T-helper 2 cell (primary cell): ENCODE data around the gene SOD1.
"Not testable (repeated sequence)": the region's sequence is repeated elsewhere in the genome, so short reads cannot be mapped to it uniquely, and the experiment has no call there.

Source experiments
- DNase-seq, 5 experiments: peaks; one replicate each; pipeline versions ENCODE4 v3.0.0 to v3.0.0-alpha.2; 2012 to 2022

SOD1 gene

DNA sequence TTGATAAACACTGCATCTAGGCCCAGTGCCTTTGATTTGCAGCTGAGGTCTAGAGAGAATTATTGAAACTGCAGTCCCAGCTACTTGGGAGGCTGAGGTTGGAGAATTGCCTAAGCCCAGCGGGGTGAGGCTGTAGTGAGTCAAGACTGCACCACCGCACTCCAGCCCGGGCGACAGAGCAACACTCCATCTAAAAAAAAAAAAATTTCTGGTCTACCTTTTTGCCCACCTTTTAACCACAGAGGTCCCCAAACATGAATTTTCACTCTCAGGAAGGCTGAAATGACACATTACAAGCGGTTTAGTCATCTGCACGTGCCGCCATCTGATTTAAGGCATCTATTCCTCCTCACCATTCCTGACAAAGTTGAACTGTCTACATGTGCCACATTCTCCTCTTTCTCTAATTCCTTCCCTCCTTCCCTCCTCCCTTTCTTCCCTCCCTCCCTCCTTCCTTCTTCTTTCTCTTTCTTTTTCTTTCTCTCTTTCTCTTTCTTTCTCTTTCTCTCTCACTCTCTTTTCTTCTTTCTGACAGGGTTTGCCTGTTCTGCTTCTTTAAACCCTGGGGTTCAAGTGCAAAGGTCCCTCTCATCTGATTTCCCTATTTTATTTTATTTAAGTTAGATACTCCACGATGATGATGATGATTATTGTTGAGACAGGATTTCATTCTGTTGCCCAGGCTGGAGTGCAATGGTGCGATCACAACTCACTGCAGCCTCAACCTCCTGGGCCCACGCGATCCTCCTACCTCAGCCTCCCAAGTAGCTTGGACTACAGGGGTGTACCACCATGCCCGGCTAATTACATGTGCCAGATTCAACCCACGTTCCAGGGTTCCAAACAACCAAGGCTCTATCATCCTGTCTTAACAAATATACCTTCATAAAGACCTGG lies 3.0 kb upstream of the SOD1 start:
- DNase-seq: peak in 2 of 5 experiments; percentile 23 to 69

DNA sequence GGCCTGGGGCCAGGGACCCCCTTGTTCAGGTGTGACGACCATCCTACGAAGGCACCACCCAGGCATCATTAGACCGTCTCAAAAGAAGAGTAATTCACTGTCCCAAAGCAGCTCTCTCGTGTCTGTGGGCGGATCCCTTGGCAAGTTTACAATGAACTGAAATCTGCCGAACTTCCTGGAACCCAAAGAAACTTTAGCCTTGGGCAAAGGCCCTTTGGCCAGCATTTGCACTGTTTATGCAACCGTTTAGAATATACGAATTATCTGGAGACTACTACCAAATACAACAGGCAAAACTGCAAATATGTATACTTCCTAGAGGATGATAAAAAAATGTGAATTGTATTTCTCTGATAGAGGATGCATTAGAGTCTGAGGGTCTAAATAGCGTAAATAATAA lies 1.4 kb upstream of the SOD1 start:
- no peak for DNase-seq

DNA sequence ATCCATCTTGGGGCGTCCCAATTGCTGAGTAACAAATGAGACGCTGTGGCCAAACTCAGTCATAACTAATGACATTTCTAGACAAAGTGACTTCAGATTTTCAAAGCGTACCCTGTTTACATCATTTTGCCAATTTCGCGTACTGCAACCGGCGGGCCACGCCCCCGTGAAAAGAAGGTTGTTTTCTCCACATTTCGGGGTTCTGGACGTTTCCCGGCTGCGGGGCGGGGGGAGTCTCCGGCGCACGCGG lies 282 bp upstream of the SOD1 start:
- DNase-seq: no peak

DNA sequence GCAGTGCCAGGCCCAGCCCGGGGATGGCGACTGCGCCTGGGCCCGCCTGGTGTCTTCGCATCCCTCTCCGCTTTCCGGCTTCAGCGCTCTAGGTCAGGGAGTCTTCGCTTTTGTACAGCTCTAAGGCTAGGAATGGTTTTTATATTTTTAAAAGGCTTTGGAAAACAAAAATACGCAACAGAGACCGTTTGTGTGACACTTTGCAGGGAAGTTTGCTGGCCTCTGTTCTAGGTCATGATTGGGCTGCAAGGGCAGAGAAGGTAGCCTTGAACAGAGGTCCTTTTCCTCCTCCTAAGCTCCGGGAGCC lies 719 bp downstream of the SOD1 start:
- DNase-seq: peak in 1 of 5 experiments; percentile 50

DNA sequence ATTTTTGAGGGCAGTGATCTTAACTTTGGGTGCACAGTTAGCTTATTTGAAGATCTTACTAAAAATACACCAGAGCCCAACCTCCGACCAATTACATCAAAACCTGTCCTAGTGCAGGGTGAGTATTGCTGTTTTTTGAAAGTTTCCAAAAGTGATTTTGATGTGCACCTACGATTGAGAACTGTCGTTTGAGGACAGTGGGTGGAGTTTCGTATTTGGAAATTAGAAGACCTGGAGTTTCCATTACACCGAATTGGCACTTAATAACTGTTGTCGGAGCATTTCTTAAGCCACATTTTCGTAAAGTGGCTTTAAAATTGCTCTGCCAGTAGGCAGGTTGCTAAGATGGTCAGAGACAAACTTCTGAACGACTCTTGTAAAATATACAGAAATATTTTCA lies 1.1 kb downstream of the SOD1 start:
- DNase-seq: peak in 1 of 5 experiments; percentile 37

DNA sequence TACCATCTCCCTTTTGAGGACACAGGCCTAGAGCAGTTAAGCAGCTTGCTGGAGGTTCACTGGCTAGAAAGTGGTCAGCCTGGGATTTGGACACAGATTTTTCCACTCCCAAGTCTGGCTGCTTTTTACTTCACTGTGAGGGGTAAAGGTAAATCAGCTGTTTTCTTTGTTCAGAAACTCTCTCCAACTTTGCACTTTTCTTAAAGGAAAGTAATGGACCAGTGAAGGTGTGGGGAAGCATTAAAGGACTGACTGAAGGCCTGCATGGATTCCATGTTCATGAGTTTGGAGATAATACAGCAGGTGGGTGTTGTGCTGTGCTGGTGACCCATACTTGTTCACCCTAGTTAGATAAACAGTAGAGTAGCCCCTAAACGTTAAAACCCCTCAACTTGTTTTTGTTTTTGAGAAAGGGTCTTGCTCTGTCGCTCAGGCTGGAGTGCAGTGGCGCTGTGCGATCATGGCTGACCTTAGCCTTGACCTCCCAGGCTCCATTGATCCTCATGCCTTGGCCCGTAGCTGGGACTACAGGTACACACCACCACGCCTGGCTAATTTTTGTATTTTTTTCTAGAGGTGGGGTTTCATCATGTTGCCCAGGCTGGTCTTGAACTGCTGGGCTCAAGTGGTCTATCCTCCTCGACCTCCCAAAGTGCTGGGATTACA lies 4.2 kb downstream of the SOD1 start:
- DNase-seq: no peak

DNA sequence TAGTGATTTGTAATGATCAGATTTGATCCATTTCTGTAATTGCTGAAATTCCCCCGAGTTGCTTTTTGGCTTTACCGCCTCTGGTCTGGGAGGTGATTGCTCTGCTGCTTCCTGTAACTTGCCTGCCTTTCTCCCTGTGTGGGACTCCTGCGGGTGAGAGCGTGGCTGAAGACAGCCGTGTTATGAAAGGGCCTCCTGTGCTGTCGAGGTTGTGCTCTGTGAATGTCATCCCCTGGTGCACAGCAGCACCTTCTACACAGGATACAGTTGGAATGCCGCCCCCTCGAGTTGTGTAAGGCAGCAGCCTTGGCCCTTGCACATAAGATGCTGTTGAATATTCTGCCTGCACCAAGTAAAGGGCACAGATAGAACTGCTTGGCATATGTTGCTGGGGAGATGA lies 5.9 kb downstream of the SOD1 start:
- DNase-seq: peak in 1 of 5 experiments; percentile 63

DNA sequence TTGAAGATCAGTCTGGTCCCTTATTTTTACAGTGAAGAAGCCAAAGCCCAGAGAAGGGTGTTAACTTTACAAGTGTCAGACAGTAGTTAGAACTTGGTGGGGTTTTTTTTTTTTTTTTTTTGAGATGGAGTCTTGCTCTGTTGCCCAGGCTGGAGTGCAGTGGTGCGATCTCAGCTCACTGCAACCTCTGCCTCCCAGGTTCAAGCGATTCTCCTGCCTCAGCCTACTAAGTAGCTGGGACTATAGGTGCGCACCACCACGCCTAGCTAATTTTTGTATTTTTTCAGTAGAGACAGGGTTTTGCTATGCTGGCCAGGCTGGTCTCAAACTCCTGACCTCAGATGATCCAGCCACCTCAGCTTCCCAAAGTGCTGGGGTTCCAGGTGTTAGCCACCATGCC lies 6.4 kb downstream of the SOD1 start:
- not testable (repeated sequence) for DNase-seq

DNA sequence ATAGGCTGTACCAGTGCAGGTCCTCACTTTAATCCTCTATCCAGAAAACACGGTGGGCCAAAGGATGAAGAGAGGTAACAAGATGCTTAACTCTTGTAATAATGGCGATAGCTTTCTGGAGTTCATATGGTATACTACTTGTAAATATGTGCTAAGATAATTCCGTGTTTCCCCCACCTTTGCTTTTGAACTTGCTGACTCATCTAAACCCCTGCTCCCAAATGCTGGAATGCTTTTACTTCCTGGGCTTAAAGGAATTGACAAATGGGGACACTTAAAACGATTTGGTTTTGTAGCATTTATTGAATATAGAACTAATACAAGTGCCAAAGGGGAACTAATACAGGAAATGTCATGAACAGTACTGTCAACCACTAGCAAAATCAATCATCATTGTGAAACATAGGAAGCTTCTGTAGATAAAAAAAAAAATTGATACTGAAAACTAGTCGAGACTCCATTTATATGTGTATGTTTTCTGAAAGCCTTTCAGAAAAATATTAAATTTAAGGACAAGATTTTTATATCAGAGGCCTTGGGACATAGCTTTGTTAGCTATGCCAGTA lies 7.0 kb downstream of the SOD1 start:
- DNase-seq: peak in 1 of 5 experiments; percentile 25

DNA sequence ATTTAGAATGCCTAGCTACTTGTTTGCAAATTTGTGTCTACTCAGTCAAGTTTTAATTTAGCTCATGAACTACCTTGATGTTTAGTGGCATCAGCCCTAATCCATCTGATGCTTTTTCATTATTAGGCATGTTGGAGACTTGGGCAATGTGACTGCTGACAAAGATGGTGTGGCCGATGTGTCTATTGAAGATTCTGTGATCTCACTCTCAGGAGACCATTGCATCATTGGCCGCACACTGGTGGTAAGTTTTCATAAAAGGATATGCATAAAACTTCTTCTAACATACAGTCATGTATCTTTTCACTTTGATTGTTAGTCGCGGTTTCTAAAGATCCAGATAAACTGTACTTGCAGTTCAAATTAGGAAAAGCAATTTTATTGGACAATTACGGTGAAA lies 7.6 kb downstream of the SOD1 start:
- peak in 1 of 5 experiments; percentile 28 for DNase-seq

DNA sequence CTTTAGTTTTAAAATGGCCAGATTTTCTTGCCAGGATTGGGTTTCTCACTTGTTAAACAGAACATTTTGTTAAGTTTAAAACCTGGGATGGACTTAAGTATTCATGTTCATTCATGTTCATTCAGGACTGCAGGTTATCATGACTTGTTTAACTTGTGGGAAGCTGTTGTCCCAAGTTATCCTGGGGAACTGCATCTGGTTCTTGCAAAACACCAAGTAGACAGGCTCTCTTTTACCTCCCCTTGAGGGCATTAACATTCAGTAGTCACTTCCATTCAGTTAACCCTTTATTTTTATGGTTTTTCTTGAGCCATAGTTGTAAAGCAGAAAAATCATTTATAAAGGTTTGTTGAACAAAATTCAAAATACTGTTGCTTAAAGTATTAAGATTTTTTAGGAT lies 8.1 kb downstream of the SOD1 start:
- DNase-seq: no peak

DNA sequence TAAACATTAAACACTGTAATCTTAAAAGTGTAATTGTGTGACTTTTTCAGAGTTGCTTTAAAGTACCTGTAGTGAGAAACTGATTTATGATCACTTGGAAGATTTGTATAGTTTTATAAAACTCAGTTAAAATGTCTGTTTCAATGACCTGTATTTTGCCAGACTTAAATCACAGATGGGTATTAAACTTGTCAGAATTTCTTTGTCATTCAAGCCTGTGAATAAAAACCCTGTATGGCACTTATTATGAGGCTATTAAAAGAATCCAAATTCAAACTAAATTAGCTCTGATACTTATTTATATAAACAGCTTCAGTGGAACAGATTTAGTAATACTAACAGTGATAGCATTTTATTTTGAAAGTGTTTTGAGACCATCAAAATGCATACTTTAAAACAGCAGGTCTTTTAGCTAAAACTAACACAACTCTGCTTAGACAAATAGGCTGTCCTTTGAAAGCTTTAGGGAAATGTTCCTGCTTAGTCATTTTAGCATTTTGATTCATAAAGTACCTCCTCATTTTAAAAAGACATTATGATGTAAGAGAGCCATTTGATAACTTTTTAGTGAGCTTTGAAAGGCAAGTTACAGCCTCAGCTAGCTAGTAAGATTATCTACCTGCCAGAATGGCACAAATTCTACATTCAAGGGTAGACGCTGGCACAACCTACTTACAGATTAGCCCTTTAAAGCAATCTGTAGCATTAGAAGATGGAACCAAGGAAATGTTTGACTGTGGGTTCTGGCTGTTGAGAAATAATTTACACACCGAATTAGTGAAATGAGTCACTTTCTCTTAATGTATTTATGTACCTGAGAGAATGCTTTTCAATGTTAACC lies 9.4 kb downstream of the SOD1 start:
- DNase-seq: peak in 1 of 5 experiments; percentile 48

DNA sequence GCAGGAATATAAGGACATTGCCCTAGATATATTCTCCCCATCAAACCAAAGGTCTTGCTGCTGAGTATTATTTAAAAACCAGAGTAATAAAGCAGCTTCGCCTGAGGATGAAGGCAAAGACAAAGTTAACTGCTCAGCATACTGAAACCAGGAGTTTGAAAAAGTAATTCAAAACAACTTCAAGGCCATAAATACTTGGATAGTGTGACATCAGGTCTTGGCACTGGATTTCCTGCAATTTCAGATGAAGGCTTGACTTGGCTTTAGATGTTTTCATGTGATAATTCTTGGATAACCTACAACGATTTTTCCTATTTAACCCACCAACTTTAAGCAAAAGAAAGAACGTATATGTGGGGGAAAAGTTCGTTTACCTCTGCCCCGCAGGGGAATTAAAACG lies 10.6 kb downstream of the SOD1 start:
- no peak for DNase-seq

DNA sequence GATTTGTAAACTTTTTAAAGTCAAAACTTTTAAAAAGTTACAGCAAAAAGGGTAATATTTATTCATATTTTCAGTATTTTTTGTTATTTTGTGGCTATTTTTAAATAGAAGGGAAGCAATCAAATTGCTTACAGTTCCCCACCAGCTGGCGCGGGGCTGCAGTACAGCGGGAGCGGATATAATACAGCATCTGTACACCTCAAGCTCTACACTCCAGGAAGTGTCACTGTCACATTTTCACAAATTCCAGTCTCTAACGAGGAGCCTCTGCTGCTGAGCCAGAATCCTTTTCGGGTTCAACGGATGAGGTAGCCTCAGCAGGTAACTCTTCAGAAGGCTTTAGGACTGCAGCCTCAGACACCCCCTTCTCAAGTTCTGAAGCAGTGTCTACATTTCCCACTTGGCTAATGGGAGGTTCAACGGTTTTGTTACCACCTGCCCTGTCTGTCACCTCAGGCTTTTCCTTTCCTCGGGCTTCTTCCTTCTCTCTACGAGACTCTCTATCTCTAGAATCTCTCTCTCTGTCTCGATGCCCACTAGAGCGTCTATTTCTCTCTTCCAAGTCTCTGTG lies 11.7 kb downstream of the SOD1 start:
- DNase-seq: no peak

DNA sequence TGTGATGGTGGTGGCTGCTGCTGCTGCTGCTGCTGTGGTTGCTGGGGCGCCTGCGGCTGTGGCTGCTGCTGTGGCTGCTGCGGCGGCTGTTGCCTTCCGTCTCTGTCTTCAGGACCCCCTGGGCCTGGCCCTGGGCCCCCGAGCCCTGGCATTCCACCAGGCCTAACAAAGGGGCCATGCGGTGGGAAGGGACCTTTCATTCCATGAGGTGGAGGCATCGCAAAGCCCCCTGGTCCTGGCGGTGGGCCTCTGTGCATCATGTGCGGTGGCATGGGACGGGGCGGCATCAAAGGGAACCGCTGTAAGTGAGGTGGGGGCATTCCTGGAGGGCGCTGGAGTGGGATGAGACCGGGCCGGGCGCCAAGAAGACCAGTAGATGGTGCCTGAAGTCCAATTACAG lies 12.4 kb downstream of the SOD1 start:
- no peak for DNase-seq

DNA sequence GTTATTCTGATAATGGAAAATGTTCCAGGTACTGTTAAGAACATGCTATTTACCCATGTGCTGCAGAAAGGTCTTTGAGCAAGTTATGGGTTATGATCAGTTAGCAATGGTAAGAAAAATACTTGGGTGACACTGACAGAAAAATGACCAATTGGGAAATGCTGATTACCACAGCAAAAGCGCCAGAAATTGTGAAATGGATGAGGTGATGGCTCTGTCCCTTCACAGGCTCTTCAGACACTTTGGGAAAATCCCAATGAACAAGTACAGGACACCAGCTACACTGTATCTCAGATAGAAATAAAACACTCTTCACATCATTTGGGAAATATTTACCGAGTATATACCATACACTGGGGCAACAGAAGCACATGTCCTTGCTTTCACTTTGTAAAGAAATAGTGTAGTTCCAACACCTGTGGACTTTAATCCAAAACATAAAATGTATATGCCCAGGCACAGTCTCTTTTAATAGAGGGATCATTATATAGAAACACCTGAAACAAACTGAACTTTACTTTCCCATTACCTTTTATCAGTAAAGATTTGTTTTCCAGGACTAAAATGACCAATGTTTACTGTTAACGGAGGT lies 13.9 kb downstream of the SOD1 start:
- DNase-seq: no peak

DNA sequence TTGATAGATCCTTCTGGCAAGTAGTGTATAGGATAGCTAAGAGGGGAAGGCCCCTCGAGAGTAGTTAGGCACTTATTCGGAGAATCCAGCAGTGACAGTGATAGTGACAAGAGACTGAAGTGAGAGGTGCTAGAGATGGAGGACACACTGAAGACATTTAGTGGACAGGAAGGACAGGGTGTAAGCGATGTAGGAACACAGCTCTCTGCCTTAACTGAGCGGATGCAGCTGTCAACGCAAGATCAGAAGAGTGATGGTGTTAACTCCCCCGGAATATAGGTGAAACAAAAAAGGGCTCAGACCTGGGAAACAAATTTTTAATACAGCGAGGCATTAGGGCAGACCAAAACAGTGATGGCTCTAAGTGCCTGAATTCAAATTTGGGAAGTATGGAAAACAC lies 15.8 kb downstream of the SOD1 start:
- DNase-seq: no peak

DNA sequence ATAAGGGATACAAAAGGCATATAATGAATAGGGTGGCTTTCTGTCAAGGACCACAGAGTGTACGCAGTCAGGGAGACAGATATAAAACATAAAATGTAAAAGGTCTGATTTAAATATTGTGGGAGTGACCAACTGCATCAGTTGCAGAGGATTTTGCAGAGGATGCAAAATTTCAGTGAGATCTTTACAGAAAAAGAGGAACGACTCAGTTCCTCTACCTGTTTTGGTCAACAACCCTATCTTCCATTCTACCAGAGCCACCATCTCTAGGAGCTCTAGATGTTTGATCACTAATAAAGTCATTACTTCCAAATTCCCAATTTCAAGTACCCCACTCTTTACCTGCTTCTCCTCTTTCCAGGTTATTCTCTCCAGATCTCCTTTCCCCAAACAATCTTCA lies 16.5 kb downstream of the SOD1 start:
- DNase-seq: no peak

DNA sequence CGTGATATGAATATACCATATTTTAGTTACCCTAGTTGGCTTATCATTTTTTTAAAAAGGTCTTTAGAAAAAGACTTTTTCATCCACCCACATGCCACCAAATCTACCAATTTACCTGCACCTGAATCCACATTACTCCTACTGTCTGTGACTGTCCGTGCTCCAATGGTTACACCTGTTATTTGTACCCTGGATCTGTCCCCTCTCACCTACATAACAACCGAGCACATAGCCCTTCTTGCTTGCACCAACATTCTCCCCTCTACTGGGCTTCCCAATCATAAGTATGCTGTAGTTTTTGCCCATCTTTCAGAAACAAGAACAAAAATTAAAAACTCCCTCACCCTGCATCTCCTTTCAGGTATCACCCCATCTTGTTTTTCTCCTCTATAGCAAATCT lies 17.6 kb downstream of the SOD1 start:
- DNase-seq: no peak

DNA sequence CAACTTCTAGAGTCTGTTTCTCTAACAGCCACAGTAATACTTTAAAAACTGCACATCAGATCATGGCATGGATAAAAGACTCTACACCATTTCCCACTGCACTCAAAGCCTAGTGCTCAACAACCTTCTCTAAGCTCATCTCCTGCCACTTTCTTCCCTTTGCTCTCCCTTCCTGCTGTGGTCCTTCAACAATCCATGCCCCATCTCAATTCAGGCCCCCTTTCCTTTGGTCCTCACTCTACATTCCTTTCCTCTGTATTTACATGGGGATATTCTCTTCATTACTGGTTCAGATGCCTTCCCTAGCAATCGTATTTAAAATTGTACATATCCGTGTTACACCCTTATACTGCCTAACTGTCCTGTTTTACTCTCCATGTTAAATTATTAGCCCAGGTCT lies 19.0 kb downstream of the SOD1 start:
- DNase-seq: no peak

DNA sequence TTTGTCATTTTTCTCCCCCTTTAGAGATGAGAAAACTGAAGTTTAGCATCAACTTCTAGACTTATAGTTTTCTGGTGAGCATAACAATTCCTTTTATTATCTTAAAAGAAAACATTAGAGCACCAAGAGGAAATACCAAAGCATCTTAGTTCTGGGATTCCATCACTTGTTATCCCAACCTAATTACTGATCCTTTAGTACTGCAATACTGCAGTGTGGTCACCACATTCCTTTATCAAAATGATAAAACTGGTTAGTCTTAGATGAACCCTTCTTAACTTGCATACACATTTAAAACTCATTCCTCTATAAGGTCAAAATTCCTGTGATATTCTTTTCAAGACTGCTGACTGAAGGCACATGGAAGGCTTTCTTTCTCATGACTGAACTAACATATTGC lies 23.1 kb downstream of the SOD1 start:
- DNase-seq: no peak

DNA sequence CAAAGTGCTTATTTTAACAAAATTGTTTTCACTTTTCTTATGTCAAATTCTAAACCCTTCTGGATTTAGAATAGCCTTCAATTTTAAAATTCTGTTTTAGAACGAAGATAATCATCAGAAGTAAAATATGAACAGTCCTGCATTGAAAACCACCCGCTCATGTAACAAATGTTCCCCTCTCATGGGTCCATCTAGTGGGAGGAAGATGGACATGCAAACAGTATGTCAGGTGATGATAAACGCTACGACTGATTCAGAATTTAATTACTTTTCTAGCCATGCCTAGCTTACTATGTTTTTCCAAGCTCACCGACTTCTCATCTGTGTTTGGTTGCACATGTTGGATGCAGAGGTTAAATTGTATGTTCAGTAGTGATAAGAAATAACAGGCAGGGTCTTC lies 23.5 kb downstream of the SOD1 start:
- DNase-seq: no peak

DNA sequence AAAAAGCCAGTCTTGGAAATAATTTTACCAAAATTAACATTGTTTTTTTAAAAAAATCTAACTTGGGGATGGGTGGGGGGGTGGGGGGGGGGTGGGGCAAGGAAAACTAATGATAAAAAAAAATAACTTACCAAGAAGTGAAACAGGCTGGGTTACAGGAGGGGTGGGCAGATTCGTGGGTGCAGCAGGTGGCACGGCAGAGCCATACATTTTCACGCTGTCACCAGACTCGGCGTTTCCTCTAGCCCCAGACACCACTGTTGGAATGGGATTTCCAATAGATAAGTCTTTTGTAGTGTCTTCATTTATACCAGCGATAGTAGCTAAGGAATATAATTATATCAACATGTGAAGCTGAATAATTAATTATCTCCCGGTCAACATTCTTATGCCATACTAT lies 25.4 kb downstream of the SOD1 start:
- no peak for DNase-seq
